ENCODE results near the gene GCLC.

Gene GCLC

DNA sequence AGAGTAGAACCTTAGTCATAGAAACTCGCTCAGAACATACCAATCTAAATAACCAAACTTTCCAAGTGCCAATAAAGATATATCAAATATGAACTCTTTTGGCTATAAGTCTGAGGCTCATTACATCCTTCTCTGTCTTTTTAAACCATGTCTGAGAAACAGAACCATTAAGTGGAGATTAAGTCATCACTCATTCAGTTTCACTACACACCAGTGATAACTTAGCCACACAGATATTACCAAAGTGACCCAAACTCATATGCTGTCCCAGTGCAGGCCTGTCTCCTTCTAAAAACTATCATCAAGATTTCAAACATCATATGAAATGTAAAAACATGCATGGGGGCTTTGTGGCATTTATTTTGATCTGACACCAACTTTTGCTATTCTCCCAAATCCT lies 12.0 kb downstream of the GCLC start:
- peaks cover 0 to 68% (median 12%) of the 10 kb centered on the region in 10 experiments; a peak in 9 of 20 replicates for H3K4me1 ChIP-seq
- TF ChIP-seq Cebpa-rat (IDR thresholded peaks at IDR 0.05): no peak
- H3K4me2 ChIP-seq: peak overlapping the region in 4 of 11 experiments; percentile 9 to 54 (median 42); a peak in 5 of 22 replicates
- H4K20me1 ChIP-seq: peaks cover 0 to 100% (median 57%) of the 10 kb centered on the region in 11 experiments; a peak in 16 of 22 replicates
- H3K9me3 ChIP-seq (replicated peaks in 1 of 11): peaks cover 0 to 16% (median 4%) of the 10 kb centered on the region in 11 experiments; a peak in 5 of 22 replicates
- no peaks in the 10 kb centered on the region for H3K27me3 ChIP-seq
- H3K4me3 ChIP-seq: no peak overlapping the region
- H3K27ac ChIP-seq: no peak overlapping the region
- peaks cover 0 to 29% (median 14%) of the 10 kb centered on the region in 11 experiments; a peak in 11 of 22 replicates for H3K36me3 ChIP-seq
- no peak overlapping the region for H3K9ac ChIP-seq

DNA sequence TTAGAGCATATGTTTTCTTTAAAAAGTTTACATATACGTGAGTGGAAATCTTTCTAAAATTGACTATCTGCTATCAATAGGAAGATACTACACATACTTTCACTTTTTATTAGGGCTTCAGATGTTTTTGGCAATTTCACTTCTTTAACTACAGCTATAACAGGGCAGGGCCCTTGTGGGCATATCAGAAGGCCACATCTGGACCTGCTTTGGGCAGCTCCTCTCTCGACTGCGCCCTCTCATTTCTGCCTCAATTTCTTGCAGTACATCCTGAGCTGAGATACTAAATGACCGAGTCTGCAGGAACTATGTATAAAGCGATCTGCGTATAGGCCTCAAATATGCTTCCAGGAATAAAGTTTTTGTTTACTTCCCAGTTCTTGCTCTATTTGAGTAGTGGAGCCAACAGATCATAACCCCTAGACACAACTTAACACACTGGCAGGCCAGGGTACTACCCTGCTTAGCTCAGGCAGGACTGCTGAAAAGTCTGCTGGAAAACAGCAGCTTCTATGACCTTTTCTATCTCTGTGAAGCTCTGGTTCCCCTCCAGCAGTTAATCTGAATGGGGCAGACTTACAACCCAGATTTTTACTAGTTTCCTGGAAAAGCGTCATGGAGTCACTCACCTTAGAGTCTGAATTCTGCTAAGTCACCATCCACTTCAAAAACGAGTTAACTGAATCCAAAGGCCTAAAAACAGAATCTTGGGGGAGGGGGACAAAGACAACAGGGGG lies 12.7 kb downstream of the GCLC start:
- Histone ChIP-seq H4K20me1 (peaks cover 1 to 100% (median 62%) of the 10 kb centered on the region in 11 experiments; a peak in 18 of 22 replicates), H3K4me1 (peaks cover 0 to 69% (median 12%) of the 10 kb centered on the region in 10 experiments; a peak in 9 of 20 replicates), H3K4me2 (peak overlapping the region in 4 of 11 experiments; percentile 15 to 54 (median 34); a peak in 6 of 22 replicates), H3K27me3 (no peaks in the 10 kb centered on the region), H3K27ac (0 out of 22 replicates have a peak overlapping the region, but pooled peaks of 1 of the 11 experiments have one; percentile 12), H3K4me3 (no peak overlapping the region), H3K36me3 (peaks cover 0 to 29% (median 10%) of the 10 kb centered on the region in 11 experiments; a peak in 11 of 22 replicates), H3K9me3 (replicated peaks in 1 of 11) (peaks cover 0 to 16% (median 4%) of the 10 kb centered on the region in 11 experiments; a peak in 5 of 22 replicates), H3K9ac (peak overlapping the region in 1 of 11 experiments; percentile 28; a peak in 1 of 22 replicates)
- TF ChIP-seq Cebpa-rat (IDR thresholded peaks at IDR 0.05): no peak

DNA sequence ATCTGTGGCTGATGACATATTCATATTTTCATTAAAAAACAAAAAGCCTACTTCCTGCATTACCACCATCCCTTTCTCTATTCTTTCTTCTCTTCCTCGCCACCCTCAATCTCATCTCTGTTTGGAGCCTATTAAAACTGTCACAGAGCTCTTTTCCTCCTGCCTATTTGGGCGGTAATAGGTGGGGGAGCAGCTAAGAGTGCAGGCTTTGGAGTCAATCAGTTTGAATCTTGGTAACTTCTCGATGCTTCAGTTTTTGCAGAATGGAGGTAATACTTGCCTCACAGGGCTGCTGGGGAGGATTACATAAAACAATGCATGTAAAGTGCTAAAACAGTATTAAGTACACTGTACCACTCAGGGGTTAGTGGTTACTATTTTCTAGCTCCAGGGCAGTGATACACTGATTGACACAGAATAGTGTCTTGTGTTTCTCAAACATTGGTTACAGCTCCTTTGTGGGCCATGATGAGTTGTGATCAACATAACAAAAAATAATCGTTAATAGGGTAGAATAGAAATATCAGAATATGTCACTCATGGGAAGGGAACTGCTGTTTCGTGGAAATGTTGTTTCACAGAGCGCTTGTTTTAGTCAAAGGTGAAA lies 14.0 kb downstream of the GCLC start:
- peaks cover 0 to 15% (median 4%) of the 10 kb centered on the region in 11 experiments; a peak in 5 of 22 replicates for H3K9me3 ChIP-seq (replicated peaks in 1 of 11)
- peaks cover 0 to 29% (median 10%) of the 10 kb centered on the region in 11 experiments; a peak in 11 of 22 replicates for H3K36me3 ChIP-seq
- H3K9ac ChIP-seq: no peak overlapping the region
- H3K4me3 ChIP-seq: no peak overlapping the region
- H3K27ac ChIP-seq: no peak overlapping the region
- H3K4me2 ChIP-seq: no peak overlapping the region
- peaks cover 6 to 100% (median 75%) of the 10 kb centered on the region in 11 experiments; a peak in 18 of 22 replicates for H4K20me1 ChIP-seq
- H3K4me1 ChIP-seq: peaks cover 0 to 71% (median 12%) of the 10 kb centered on the region in 10 experiments; a peak in 9 of 20 replicates
- no peak for TF ChIP-seq Cebpa-rat (IDR thresholded peaks at IDR 0.05)
- H3K27me3 ChIP-seq: no peaks in the 10 kb centered on the region

DNA sequence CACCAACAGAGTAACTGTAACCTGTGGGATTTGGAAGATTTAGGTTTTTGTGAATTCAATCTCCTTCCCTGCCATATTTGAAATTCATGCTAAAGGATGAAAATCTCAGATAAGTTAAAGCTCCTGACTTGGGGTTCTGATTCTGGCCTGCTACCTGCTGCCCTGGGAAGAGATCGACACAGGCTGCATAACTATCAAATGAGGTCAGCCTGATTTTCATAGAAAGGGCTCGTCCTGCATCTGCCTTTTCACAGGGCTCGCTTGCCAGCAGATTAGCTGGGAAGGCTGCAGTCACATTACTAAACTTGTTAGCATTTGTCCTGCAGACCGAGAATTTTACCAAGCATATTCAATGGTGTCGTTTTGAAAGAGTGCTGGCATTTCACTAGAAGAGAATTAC lies 14.6 kb downstream of the GCLC start:
- H3K27ac ChIP-seq: no peak overlapping the region
- no peak overlapping the region for H3K4me3 ChIP-seq
- no peak overlapping the region for H3K9ac ChIP-seq
- H3K9me3 ChIP-seq (replicated peaks in 1 of 11): peaks cover 0 to 10% (median 3%) of the 10 kb centered on the region in 11 experiments; a peak in 4 of 22 replicates
- peaks cover 0 to 72% (median 12%) of the 10 kb centered on the region in 10 experiments; a peak in 9 of 20 replicates for H3K4me1 ChIP-seq
- TF ChIP-seq Cebpa-rat (IDR thresholded peaks at IDR 0.05): no peak
- H4K20me1 ChIP-seq: peaks cover 6 to 100% (median 80%) of the 10 kb centered on the region in 11 experiments; a peak in 18 of 22 replicates
- no peaks in the 10 kb centered on the region for H3K27me3 ChIP-seq
- H3K4me2 ChIP-seq: no peak overlapping the region
- peaks cover 0 to 27% (median 7%) of the 10 kb centered on the region in 11 experiments; a peak in 11 of 22 replicates for H3K36me3 ChIP-seq

DNA sequence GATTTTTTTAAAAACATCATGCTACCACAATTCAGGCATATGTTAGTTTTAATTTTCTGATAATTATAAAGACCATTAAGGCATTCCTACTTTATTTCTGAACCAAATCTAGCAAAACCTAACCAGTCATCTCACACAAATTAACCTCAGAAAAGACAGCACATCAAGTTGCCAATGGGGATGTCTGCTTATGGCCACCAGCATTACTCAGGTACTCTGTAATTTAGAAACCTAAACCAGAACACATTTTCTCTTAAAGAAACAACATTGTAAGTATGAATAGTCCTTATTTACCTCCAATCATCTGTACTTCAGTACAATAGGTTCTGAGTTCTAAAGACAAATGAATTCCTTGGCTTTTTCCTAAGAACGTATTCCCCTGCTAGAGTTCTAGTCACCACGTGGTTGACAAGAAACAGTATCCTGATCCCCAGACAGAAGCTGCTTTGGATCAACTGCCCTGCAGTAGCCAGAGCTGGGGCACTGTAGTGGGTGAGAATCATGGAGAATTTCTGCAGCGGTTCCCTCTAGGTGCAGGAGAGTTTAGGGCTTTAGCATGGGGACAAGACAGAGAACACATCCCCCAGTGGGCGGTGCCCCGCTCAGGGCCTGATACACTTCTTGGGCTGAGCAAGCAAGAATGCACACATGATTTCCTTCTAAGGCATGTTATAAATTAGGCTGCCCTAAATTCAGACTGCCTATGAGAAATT lies 15.4 kb downstream of the GCLC start:
- peaks cover 0 to 18% (median 4%) of the 10 kb centered on the region in 11 experiments; a peak in 7 of 22 replicates for H3K36me3 ChIP-seq
- TF ChIP-seq Cebpa-rat (IDR thresholded peaks at IDR 0.05): no peak
- peaks cover 0 to 2% (median 0%) of the 10 kb centered on the region in 11 experiments; a peak in 1 of 22 replicates for H3K9me3 ChIP-seq (replicated peaks in 1 of 11)
- no peaks in the 10 kb centered on the region for H3K27me3 ChIP-seq
- H3K27ac ChIP-seq: no peak overlapping the region
- H3K4me1 ChIP-seq: peaks cover 0 to 73% (median 12%) of the 10 kb centered on the region in 10 experiments; a peak in 9 of 20 replicates
- no peak overlapping the region for H3K9ac ChIP-seq
- H3K4me3 ChIP-seq: no peak overlapping the region
- H4K20me1 ChIP-seq: peaks cover 6 to 100% (median 81%) of the 10 kb centered on the region in 11 experiments; a peak in 18 of 22 replicates
- H3K4me2 ChIP-seq: no peak overlapping the region

DNA sequence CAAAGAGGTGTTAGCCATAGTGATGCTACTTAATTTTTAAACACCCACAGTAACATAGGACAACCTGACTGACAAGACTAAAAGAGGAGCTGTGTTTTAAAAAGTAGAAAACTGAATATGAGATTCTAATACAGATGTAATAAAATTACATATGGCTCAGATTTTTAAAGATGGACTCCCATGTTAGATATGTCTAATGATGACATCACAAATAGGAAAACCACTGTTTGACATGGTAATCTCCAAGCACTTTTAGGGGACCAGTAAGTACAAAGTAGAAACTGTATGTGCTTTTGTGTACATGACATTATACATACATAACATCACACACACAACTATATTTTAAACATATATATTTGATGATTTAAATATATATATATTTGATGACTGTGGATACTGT lies 16.8 kb downstream of the GCLC start:
- Histone ChIP-seq H3K9me3 (replicated peaks in 1 of 11) (no peaks in the 10 kb centered on the region), H3K4me3 (no peak overlapping the region), H3K36me3 (peaks cover 0 to 19% (median 4%) of the 10 kb centered on the region in 11 experiments; a peak in 8 of 22 replicates), H3K4me2 (no peak overlapping the region), H3K4me1 (peaks cover 0 to 64% (median 6%) of the 10 kb centered on the region in 10 experiments; a peak in 9 of 20 replicates), H3K9ac (no peak overlapping the region), H3K27me3 (no peaks in the 10 kb centered on the region), H4K20me1 (peaks cover 6 to 100% (median 92%) of the 10 kb centered on the region in 11 experiments; a peak in 18 of 22 replicates), H3K27ac (no peak overlapping the region)
- no peak for TF ChIP-seq Cebpa-rat (IDR thresholded peaks at IDR 0.05)

DNA sequence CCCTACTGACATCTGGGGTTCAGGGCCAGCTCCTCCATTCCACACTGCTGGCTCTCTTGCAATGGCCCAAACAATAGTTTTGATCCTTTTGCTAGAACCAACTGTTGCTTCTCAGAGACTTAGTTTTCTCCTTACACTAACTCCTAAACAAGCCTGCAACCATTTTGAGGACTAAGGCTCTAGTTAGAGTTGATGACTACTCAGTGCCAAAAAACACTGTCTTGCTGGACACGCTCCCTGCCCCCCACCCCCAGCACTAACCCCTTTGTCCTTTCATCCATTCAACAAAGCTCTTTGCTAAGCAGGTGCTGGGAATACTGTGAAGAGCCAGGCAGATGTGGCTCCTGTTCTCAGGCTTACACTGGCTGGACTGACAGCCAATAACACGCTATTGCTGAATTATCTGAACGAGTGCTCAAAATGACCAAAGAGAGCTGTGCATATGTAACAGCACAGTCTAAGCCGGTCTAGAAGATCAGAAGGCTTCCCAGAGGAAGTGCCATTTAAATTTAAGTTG lies 17.6 kb downstream of the GCLC start:
- Histone ChIP-seq H3K9me3 (replicated peaks in 1 of 11) (no peaks in the 10 kb centered on the region), H3K9ac (no peak overlapping the region), H3K4me3 (no peak overlapping the region), H3K36me3 (peaks cover 0 to 27% (median 3%) of the 10 kb centered on the region in 11 experiments; a peak in 10 of 22 replicates), H3K27ac (no peak overlapping the region), H3K4me2 (peak overlapping the region in 1 of 11 experiments; percentile 27; a peak in 2 of 22 replicates), H3K4me1 (peaks cover 0 to 56% (median 3%) of the 10 kb centered on the region in 10 experiments; a peak in 9 of 20 replicates), H4K20me1 (peaks cover 6 to 100% (median 85%) of the 10 kb centered on the region in 11 experiments; a peak in 18 of 22 replicates), H3K27me3 (no peaks in the 10 kb centered on the region)
- TF ChIP-seq Cebpa-rat (IDR thresholded peaks at IDR 0.05): no peak

DNA sequence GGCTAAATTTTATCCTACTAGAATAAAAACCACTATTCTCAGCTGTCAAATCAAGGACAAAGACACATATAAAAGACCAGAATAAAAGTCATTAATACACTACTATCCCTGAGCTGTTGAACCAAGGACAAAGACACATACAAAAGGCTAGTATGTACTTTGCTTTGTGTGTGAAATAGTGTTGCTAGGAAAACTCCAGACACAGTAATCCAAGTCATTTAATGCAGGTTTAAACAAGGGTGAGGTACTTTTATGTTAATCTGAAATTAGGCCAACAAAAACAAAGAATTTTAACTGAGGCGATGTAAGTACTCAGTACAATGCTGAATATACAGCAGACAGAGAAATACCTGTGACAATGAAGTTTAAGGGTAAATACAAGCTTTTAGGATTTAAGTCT lies 18.9 kb downstream of the GCLC start:
- H3K4me1 ChIP-seq: peaks cover 0 to 46% (median 0%) of the 10 kb centered on the region in 10 experiments; a peak in 5 of 20 replicates
- H3K9me3 ChIP-seq (replicated peaks in 1 of 11): no peaks in the 10 kb centered on the region
- H3K9ac ChIP-seq: no peak overlapping the region
- peaks cover 6 to 100% (median 75%) of the 10 kb centered on the region in 11 experiments; a peak in 18 of 22 replicates for H4K20me1 ChIP-seq
- H3K27me3 ChIP-seq: no peaks in the 10 kb centered on the region
- H3K27ac ChIP-seq: no peak overlapping the region
- no peak for TF ChIP-seq Cebpa-rat (IDR thresholded peaks at IDR 0.05)
- no peak overlapping the region for H3K4me2 ChIP-seq
- no peak overlapping the region for H3K4me3 ChIP-seq
- peaks cover 0 to 36% (median 9%) of the 10 kb centered on the region in 11 experiments; a peak in 13 of 22 replicates for H3K36me3 ChIP-seq

All from BLaER1 treated with 17β-estradiol and CSF1 and Interleukin-3, amounts not matched to agents 10 nM and 100 nM (cell line).